Ishikawa (cell line): ENCODE measurements around the gene TCF7L2.

Experiments used
- CEBPB ChIP-seq: IDR thresholded peaks from 2 replicates; pipeline ENCODE4 v1.6.1; 2012
- CREB1 ChIP-seq: IDR thresholded peaks from 2 replicates; pipeline ENCODE4 v1.6.1; 2012; ENCODE audit warnings: low read depth
- EGR1 ChIP-seq: IDR thresholded peaks from 2 replicates; pipeline ENCODE4 v1.6.1; 2012
- EP300 ChIP-seq: IDR thresholded peaks from 2 replicates; pipeline ENCODE4 v1.6.1; 2012; ENCODE audit warnings: borderline replicate concordance
- FOXM1 ChIP-seq: IDR thresholded peaks from 2 replicates; pipeline ENCODE4 v1.6.1; 2012; ENCODE audit warnings: low read depth, borderline replicate concordance
- MAX ChIP-seq: IDR thresholded peaks from 2 replicates; pipeline ENCODE4 v1.6.1; 2012
- NFIC ChIP-seq: IDR thresholded peaks from 2 replicates; pipeline ENCODE4 v1.6.1; 2012
- RAD21 ChIP-seq: IDR thresholded peaks from 2 replicates; pipeline ENCODE4 v1.6.1; 2012; ENCODE audit warnings: low read depth
- TAF1 ChIP-seq: IDR thresholded peaks from 2 replicates; pipeline ENCODE4 v1.6.1; 2012; ENCODE audit warnings: low read depth, mild to moderate bottlenecking
- TCF12 ChIP-seq: IDR thresholded peaks from 2 replicates; pipeline ENCODE4 v1.6.1; 2012; ENCODE audit warnings: low read depth
- TEAD4 ChIP-seq: IDR thresholded peaks from 2 replicates; pipeline ENCODE4 v1.6.1; 2012
- USF1 ChIP-seq: IDR thresholded peaks from 2 replicates; pipeline ENCODE4 v1.6.1; 2012
- YY1 ChIP-seq: IDR thresholded peaks from 2 replicates; pipeline ENCODE4 v1.6.1; 2012; ENCODE audit warnings: low read depth
- ZBTB7A ChIP-seq: IDR thresholded peaks from 2 replicates; pipeline ENCODE4 v1.6.1; 2012; ENCODE audit warnings: low read depth
- TF ChIP-seq, protein P1 (sequence below): IDR thresholded peaks from 2 replicates; pipeline ENCODE4 v1.6.1; 2012; ENCODE audit warnings: low read depth, mild to moderate bottlenecking

Gene TCF7L2

GRCh38 chr10:112954974-112955581 is 5.0 kb downstream of the TCF7L2 start:
- no peak for TF ChIP-seq YY1
- TF ChIP-seq MAX: no peak
- no peak for TF ChIP-seq TCF12
- TF ChIP-seq RAD21: no peak
- no peak for TF ChIP-seq ZBTB7A
- TF ChIP-seq FOXM1: no peak
- TF ChIP-seq USF1: no peak
- TF ChIP-seq NFIC: no peak
- TF ChIP-seq TAF1: no peak

DNA sequence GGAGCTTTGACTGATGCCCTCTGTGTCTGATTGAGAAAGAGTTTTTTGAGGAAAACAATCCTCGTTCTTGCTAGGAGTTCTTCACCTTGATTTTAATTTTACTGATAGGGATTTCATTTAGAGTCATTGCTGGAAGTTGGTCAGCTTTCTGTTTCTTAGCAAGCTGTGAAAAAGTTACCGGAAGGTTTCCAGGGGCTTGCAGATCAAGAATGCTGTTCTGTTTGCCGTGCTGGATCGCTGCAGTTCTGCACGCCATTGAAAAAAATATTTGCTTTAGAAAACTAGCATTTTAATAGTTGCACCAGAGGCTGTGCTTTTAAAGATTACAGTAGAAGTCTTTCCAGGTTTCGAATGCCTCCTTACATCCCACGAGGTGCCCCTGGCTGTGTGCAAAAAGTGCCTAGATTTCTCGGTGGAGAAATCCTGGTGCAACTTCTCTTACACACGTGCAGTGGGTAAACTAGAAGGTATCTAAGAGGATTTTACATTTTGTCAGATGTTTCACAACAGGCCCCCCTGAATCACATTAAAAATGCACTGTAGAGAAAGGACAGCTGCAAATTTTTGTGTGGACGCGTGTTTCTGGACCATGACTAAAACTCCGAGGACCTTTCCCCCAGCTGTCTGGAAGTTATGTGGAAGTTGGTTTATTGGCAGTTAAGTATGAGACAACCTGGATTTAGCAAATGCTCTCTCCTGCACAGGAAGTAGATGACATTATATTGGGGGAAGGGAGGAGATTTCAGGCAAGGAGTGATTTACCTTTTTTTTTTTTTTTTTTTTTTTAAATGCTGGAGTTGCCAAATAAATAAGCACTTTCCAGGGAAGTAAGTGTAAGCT is 5.8 kb downstream of the TCF7L2 start:
- TF ChIP-seq RAD21 (no peak), CEBPB (no peak), EP300 (no peak), EGR1 (no peak), CREB1 (no peak), NFIC (no peak), YY1 (no peak), MAX (no peak), FOXM1 (no peak), TCF12 (no peak), TEAD4 (no peak), USF1 (no peak), ZBTB7A (no peak), TAF1 (no peak)
- TF ChIP-seq, protein P1, sequence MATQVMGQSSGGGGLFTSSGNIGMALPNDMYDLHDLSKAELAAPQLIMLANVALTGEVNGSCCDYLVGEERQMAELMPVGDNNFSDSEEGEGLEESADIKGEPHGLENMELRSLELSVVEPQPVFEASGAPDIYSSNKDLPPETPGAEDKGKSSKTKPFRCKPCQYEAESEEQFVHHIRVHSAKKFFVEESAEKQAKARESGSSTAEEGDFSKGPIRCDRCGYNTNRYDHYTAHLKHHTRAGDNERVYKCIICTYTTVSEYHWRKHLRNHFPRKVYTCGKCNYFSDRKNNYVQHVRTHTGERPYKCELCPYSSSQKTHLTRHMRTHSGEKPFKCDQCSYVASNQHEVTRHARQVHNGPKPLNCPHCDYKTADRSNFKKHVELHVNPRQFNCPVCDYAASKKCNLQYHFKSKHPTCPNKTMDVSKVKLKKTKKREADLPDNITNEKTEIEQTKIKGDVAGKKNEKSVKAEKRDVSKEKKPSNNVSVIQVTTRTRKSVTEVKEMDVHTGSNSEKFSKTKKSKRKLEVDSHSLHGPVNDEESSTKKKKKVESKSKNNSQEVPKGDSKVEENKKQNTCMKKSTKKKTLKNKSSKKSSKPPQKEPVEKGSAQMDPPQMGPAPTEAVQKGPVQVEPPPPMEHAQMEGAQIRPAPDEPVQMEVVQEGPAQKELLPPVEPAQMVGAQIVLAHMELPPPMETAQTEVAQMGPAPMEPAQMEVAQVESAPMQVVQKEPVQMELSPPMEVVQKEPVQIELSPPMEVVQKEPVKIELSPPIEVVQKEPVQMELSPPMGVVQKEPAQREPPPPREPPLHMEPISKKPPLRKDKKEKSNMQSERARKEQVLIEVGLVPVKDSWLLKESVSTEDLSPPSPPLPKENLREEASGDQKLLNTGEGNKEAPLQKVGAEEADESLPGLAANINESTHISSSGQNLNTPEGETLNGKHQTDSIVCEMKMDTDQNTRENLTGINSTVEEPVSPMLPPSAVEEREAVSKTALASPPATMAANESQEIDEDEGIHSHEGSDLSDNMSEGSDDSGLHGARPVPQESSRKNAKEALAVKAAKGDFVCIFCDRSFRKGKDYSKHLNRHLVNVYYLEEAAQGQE: no peak

DNA sequence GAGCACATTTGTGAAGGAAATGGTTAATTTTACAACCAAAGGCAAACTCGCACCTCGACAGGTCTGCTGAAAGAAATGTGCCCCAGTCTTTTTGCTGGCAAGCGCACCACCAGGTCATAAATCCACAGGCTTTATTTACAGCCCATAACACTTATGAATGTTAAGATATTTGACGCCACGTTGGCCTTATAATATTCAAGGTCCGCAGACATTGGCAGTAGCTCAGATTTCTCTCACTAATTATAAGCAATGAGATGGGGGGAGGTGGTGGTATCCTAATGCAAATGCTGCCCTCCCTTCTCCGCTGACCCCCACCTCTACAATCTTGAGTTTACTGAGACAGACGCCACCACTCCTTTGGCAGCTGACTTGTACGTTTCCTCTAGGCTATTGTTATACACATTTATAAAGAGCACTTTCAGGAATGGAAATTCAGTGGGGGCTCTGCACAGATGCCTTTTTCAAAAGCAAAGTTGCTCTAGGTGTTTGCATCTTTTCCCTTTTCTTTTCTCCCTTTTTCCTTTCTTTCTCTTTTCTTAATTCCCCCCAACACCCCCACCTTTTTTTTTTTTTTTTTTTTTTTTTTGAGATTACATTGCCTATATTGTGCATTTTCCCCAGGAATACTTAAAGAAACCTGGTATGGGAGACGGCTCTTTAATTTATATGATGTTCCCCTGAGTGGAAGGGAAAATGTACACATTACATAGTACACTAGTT is 6.7 kb downstream of the TCF7L2 start:
- TF ChIP-seq EGR1 (no peak), TCF12 (no peak), USF1 (no peak), ZBTB7A (no peak), TEAD4 (no peak), FOXM1 (no peak)
- TF ChIP-seq, protein P1: no peak

DNA sequence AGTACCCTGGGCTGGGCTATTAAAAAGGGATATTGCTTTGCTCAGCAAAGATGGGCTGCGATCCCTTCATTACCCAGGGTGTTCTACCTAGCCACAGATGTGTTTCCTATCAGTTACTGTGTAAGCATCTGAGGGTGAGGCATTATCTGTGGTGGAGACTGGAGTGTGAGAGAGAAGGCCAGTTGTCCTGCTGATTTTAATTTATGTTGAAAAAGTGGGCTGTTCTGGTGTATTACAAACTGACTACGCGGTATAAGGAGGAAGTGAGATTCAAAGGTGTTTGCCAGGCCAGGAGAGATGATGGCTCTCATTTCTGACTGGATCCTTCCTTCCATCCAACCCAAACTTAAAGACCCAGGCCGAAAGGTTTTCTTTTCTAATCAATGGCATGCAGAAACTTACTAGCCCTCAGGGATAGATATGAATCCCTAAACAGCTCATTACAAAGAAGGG is 7.6 kb downstream of the TCF7L2 start:
- TF ChIP-seq YY1: no peak
- TF ChIP-seq FOXM1: no peak
- no peak for TF ChIP-seq USF1
- TF ChIP-seq TAF1: no peak
- TF ChIP-seq, protein P1: no peak
- TF ChIP-seq CEBPB: no peak
- no peak for TF ChIP-seq EGR1
- no peak for TF ChIP-seq ZBTB7A
- TF ChIP-seq EP300: no peak
- TF ChIP-seq CREB1: no peak
- no peak for TF ChIP-seq RAD21
- TF ChIP-seq NFIC: no peak
- no peak for TF ChIP-seq MAX
